ENCODE results near the gene NCAPD2. TPM values are rescaled to one million over a fixed set of nuclear protein-coding genes. Genes with fewer than 3 reads are reported as not detected.

Gene NCAPD2
- total RNA-seq, 6 experiments from 2014 or later, result 42.2 to 75.9 (median 65.4) TPM

DNA sequence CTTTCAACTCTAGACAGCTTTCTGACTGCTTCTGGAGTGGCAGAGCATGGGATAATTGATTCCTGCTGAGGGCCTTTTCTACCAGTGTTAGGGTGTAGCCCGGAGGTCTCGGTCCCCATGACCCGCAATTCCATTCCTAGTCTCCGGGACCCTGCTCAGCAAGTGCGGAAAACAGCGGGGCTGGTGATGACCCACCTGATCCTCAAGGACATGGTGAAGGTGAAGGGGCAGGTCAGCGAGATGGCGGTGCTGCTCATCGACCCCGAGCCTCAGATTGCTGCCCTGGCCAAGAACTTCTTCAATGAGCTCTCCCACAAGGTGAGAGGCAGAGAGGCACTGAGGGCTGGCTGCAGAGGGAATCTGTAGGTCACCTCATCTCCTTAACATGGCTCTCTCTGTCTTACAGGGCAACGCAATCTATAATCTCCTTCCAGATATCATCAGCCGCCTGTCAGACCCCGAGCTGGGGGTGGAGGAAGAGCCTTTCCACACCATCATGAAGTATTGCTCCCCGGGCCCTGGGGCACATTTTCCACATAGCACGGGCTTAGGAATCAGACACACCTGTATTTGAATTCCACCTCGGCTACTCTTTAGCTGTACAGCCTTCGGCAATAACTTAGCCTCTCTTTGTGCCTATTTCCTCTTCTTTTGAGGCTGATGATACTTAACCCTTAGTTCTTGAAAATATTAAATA is 34.8 kb downstream of the NCAPD2 start:
- H3K4me1 Mint-ChIP-seq (ENCODE audit: low read depth), result peaks cover 37% of the 10 kb centered on the region
- H3K27me3 Mint-ChIP-seq (ENCODE audit: insufficient read depth), result peaks cover 10% of the 10 kb centered on the region
- peak overlapping the region; percentile 29; the same call in 1 of the 2 replicates for H3K27ac Mint-ChIP-seq
- TF ChIP-seq CTCF (IDR thresholded peaks at IDR 0.05), result 0 out of 2 replicates have a peak, but pooled peaks have one; percentile 10
- H3K9me3 Mint-ChIP-seq, result no peaks in the 10 kb centered on the region
- no peak for DNase-seq
- peaks cover 54% of the 10 kb centered on the region for H3K36me3 Mint-ChIP-seq (ENCODE audit: low read depth)
- H3K4me3 Mint-ChIP-seq, result no peak overlapping the region

GRCh38 chr12:6529291-6529737 is 35.4 kb downstream of the NCAPD2 start:
- Mint-ChIP-seq H3K4me3 (no peak overlapping the region), H3K27ac (peak overlapping the region; percentile 29; the same call in 1 of the 2 replicates)

DNA sequence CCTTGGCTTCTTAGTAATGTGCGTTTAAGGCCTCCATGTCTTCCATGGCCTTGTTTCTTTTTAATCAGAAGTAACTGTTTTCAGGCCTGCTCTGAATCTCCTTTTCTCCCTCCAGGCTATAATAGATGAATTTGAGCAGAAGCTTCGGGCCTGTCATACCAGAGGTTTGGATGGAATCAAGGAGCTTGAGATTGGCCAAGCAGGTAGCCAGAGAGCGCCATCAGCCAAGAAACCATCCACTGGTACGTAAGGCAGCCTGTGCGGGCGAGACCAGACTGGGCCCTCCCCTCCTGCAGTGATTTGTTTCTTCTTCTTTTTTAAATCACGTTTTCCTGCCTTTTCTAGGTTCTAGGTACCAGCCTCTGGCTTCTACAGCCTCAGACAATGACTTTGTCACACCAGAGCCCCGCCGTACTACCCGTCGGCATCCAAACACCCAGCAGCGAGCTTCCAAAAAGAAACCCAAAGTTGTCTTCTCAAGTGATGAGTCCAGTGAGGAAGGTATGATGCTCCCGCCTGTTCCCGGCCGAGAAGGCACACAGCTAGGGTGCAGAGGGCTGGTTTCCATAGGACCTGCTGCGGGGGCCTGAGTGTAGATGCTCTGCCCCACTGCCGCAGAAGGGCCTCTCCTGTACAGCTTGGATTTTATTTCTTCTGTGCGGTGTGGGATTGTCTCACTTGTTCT is 36.8 kb downstream of the NCAPD2 start:
- Mint-ChIP-seq H3K27me3 (ENCODE audit: insufficient read depth) (peaks cover 29% of the 10 kb centered on the region), H3K4me1 (ENCODE audit: low read depth) (peaks cover 37% of the 10 kb centered on the region), H3K27ac (peak overlapping the region; percentile 86), H3K9me3 (peaks cover 14% of the 10 kb centered on the region), H3K4me3 (no peak overlapping the region), H3K36me3 (ENCODE audit: low read depth) (peaks cover 50% of the 10 kb centered on the region)
- no peak for DNase-seq
- no peak for TF ChIP-seq CTCF (IDR thresholded peaks at IDR 0.05)

More at GRCh38 chr12:6529291-6529737, 35.4 kb downstream of the NCAPD2 start:
- Mint-ChIP-seq H3K27me3 (ENCODE audit: insufficient read depth) (peaks cover 15% of the 10 kb centered on the region), H3K9me3 (no peaks in the 10 kb centered on the region), H3K4me1 (ENCODE audit: low read depth) (peaks cover 37% of the 10 kb centered on the region), H3K36me3 (ENCODE audit: low read depth) (peaks cover 49% of the 10 kb centered on the region)
- DNase-seq, result no peak
- no peak for TF ChIP-seq CTCF (IDR thresholded peaks at IDR 0.05)

DNA sequence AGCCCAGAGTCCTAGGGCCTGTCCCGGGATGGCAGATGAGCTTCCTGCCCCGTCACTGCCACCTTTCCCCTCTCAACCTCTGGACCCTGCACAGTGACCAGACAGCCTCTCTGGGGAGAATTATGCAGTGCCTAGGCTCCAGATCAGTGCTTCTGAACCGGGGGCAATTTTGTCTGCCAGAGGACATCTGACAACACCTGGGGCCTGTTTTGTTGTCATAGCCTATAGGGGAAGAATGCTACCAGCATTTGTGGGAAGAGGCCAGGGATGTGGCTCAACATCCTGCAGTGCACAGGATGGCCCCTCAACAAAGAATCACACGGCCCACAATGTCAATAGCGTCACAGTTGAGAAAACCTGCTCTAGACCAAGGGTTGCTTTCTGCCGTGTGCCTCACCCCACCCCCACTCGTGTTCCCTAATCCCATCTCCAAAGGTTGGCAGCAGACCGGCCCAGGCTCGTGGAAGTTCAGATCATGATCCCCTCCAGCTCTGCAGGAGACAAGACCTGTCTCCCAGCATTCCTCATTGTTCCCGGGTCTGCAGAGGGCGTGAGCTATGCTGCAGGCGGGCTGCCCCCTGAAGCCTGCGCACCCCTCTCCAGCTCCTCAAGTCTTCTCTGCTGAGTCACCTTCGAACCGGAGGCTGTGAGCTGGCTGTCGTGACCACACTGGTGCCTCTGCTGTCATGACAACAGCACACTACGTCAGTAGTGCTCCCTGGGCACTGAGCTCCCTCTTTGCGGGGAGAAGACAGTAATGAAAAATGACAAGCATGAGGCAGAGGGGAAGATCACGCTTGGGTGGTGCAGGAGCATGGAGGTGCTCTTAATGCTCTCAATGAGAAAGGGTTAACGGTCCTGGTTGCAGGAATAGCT is 38.4 kb downstream of the NCAPD2 start:
- Mint-ChIP-seq H3K4me3 (peak overlapping the region; percentile 95), H3K27me3 (ENCODE audit: insufficient read depth) (peaks cover 45% of the 10 kb centered on the region), H3K36me3 (ENCODE audit: low read depth) (peaks cover 65% of the 10 kb centered on the region), H3K9me3 (peaks cover 22% of the 10 kb centered on the region), H3K4me1 (ENCODE audit: low read depth) (peaks cover 49% of the 10 kb centered on the region), H3K27ac (peak overlapping the region; percentile 100)
- no peak for TF ChIP-seq CTCF (IDR thresholded peaks at IDR 0.05)
- peak; percentile 99 for DNase-seq

DNA sequence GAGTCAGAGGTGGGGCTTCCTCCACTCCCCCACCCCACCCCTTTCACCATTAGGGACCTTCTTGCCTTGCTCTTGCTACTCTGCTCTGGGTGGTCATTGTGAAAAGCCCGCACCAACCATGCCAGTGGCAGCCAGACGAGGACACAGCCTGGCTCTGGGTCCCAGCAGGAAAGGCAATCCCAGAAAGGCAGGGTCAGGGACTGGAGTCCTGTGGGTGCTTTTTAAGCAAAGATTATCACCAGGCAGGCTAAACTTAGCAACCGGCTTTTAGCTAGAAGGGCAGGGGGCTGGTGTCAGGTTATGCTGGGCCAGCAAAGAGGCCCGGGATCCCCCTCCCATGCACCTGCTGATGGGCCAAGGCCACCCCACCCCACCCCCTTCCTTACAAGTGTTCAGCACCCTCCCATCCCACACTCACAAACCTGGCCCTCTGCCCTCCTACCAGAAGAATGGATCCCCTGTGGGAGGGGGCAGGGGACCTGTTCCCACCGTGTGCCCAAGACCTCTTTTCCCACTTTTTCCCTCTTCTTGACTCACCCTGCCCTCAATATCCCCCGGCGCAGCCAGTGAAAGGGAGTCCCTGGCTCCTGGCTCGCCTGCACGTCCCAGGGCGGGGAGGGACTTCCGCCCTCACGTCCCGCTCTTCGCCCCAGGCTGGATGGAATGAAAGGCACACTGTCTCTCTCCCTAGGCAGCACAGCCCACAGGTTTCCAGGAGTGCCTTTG is 39.2 kb downstream of the NCAPD2 start:
- Mint-ChIP-seq H3K4me3 (peak overlapping the region; percentile 95), H3K4me1 (ENCODE audit: low read depth) (peaks cover 57% of the 10 kb centered on the region), H3K27me3 (ENCODE audit: insufficient read depth) (peaks cover 53% of the 10 kb centered on the region), H3K36me3 (ENCODE audit: low read depth) (peaks cover 67% of the 10 kb centered on the region), H3K27ac (peak overlapping the region; percentile 100), H3K9me3 (peaks cover 27% of the 10 kb centered on the region)
- TF ChIP-seq CTCF (IDR thresholded peaks at IDR 0.05), result no peak
- peak; percentile 80 for DNase-seq

Data from HFFc6 (cell line).